HepG2 (cell line): ENCODE results near the gene NOTUM. TPM values are rescaled to one million over a fixed set of nuclear protein-coding genes. Genes with fewer than 3 reads are reported as not detected.
A peak's percentile ranks its signal among the peaks of the same experiment; 100 is the strongest.

Source experiments
- ATF1 ChIP-seq: IDR thresholded peaks from 2 replicates; pipeline ENCODE4 v1.6.1; 2016; ENCODE audit warnings: mild to moderate bottlenecking, control low read depth
- DMTF1 ChIP-seq: sonication (generic); formaldehyde crosslinking; IDR thresholded peaks from 2 replicates; pipeline ENCODE4 v1.4.0; 2020; ENCODE audit warnings: mild to moderate bottlenecking, missing genetic modification reagents
- DNMT1 ChIP-seq: sonication (generic); formaldehyde crosslinking; IDR thresholded peaks from 2 replicates; pipeline ENCODE4 v1.5.1; 2020; ENCODE audit warnings: mild to moderate bottlenecking, missing genetic modification reagents
- HHEX ChIP-seq: IDR thresholded peaks from 2 replicates; pipeline ENCODE4 v1.6.1; 2016; ENCODE audit warnings: control low read depth
- HMG20B ChIP-seq: conservative IDR thresholded peaks from 2 replicates; pipeline ENCODE4 v1.6.1; 2016; ENCODE audit warnings: missing genetic modification reagents, missing compliant biosample characterization
- HOXA9 ChIP-seq: sonication (generic); formaldehyde crosslinking; IDR thresholded peaks from 2 replicates; pipeline ENCODE4 v1.8.1; 2022; ENCODE audit warnings: missing genetic modification reagents, mild to moderate bottlenecking, moderate library complexity, borderline replicate concordance
- ISL2 ChIP-seq: sonication (generic); formaldehyde crosslinking; IDR thresholded peaks from 2 replicates; pipeline ENCODE4 v1.5.0; 2020; ENCODE audit warnings: missing genetic modification reagents
- KLF12 ChIP-seq: sonication (generic); formaldehyde crosslinking; IDR thresholded peaks from 2 replicates; pipeline ENCODE4 v1.4.0; 2020; ENCODE audit warnings: missing genetic modification reagents, borderline replicate concordance
- KLF9 ChIP-seq: IDR thresholded peaks from 2 replicates; pipeline ENCODE4 v1.6.1; 2016; ENCODE audit warnings: low read depth
- NFE2 ChIP-seq: sonication (generic); formaldehyde crosslinking; IDR thresholded peaks from 2 replicates; pipeline ENCODE4 v1.4.0; 2020; ENCODE audit warnings: missing genetic modification reagents
- NFIB ChIP-seq: sonication (generic); formaldehyde crosslinking; IDR thresholded peaks from 2 replicates; pipeline ENCODE4 v1.9.0; 2021; ENCODE audit warnings: missing genetic modification reagents, mild to moderate bottlenecking, borderline replicate concordance
- REPIN1 ChIP-seq: sonication (generic); formaldehyde crosslinking; IDR thresholded peaks from 2 replicates; pipeline ENCODE4 v1.8.0; 2022; ENCODE audit warnings: missing genetic modification reagents, low read depth, mild to moderate bottlenecking, borderline replicate concordance
- SALL2 ChIP-seq: sonication (generic); formaldehyde crosslinking; IDR thresholded peaks from 2 replicates; pipeline ENCODE4 v1.8.1; 2023; ENCODE audit warnings: mild to moderate bottlenecking, missing genetic modification reagents, inconsistent platforms
- SPEN ChIP-seq: sonication (generic); formaldehyde crosslinking; IDR thresholded peaks from 2 replicates; pipeline ENCODE4 v1.5.1; 2020; ENCODE audit warnings: low read depth, mild to moderate bottlenecking, missing genetic modification reagents
- SRSF9 ChIP-seq: fragments of 200-400 bp; formaldehyde crosslinking; IDR thresholded peaks from 2 replicates; pipeline ENCODE4 v1.6.1; 2018; ENCODE audit warnings: borderline replicate concordance, mild to moderate bottlenecking, low read depth, low read length; ENCODE audit not compliant: insufficient read depth, poor library complexity, severe bottlenecking
- TGIF2 ChIP-seq: IDR thresholded peaks from 2 replicates; pipeline ENCODE4 v1.6.1; 2016; ENCODE audit warnings: control low read depth, missing compliant biosample characterization
- TRIM24 ChIP-seq: sonication (generic); formaldehyde crosslinking; IDR thresholded peaks from 2 replicates; pipeline ENCODE4 v1.8.0; 2022; ENCODE audit warnings: mild to moderate bottlenecking, missing genetic modification reagents
- ZFY ChIP-seq: sonication (generic); formaldehyde crosslinking; IDR thresholded peaks from 2 replicates; pipeline ENCODE4 v1.4.0; 2020; ENCODE audit warnings: missing genetic modification reagents
- ZNF101 ChIP-seq: sonication (generic); formaldehyde crosslinking; IDR thresholded peaks from 2 replicates; pipeline ENCODE4 v1.4.0; 2020; ENCODE audit warnings: mild to moderate bottlenecking, low read depth, missing genetic modification reagents, borderline replicate concordance
- ZNF251 ChIP-seq: sonication (generic); formaldehyde crosslinking; IDR thresholded peaks from 2 replicates; pipeline ENCODE4 v1.9.0; 2021; ENCODE audit warnings: mild to moderate bottlenecking, missing genetic modification reagents
- ZNF329 ChIP-seq: sonication (generic); formaldehyde crosslinking; IDR thresholded peaks from 2 replicates; pipeline ENCODE4 v1.9.0; 2021; ENCODE audit warnings: low read depth, mild to moderate bottlenecking, missing genetic modification reagents
- ZNF331 ChIP-seq: sonication (generic); formaldehyde crosslinking; IDR thresholded peaks from 2 replicates; pipeline ENCODE4 v1.4.0; 2020; ENCODE audit warnings: missing genetic modification reagents
- ZNF766 ChIP-seq: sonication (generic); formaldehyde crosslinking; IDR thresholded peaks from 2 replicates; pipeline ENCODE4 v1.5.0; 2020; ENCODE audit warnings: missing genetic modification reagents, borderline replicate concordance
- polyA plus RNA-seq, 8 experiments: library from polyadenylated mRNA; depleted of rRNA in 3 of 8; stranded (reverse) in 7 of 8; unstranded in 1 of 8; fragments of >200 nt; fragmentation: Illumina TruSeq in 4 of 8; extraction: Trizol in 4 of 8; gene quantifications; 2 replicates each; pipeline versions ENCODE4 v1.2.1 to v1.2.3, GENCODE V29; 2011 to 2016; ENCODE audit warnings: low read depth in 4 of 8, missing spikeins in 1 of 8, mixed read lengths in 1 of 8; ENCODE audit not compliant: insufficient read depth in 1 of 8
- total RNA-seq, 5 experiments: library from RNA; depleted of rRNA; stranded (reverse); fragments of >200 nt; fragmentation: Illumina TruSeq; extraction: Trizol; gene quantifications; 2 replicates each; pipeline ENCODE4 v1.2.3, GENCODE V29; 2016; ENCODE audit warnings: low read depth in 1 of 5
- TF ChIP-seq, protein P1 (sequence below): fragments of 450-650 bp; IDR thresholded peaks from 2 replicates; pipeline ENCODE4 v1.6.1; 2017
- TF ChIP-seq, protein P2 (sequence below), 2 experiments: sonication (generic) in 1 of 2; formaldehyde crosslinking in 1 of 2; IDR thresholded peaks; 2 replicates each; pipeline versions ENCODE4 v1.4.0 to v1.6.1; 2018 to 2020; ENCODE audit warnings: missing genetic modification reagents in 2 of 2, borderline replicate concordance in 1 of 2, low read depth in 1 of 2, mild to moderate bottlenecking in 1 of 2, missing biosample characterization in 1 of 2

Gene NOTUM
- total and polyA plus RNA-seq, 2 of the 13 experiments (the other 11 are each of a cell fraction or from before 2014, with no cell fraction given): 150 to 160 TPM

DNA sequence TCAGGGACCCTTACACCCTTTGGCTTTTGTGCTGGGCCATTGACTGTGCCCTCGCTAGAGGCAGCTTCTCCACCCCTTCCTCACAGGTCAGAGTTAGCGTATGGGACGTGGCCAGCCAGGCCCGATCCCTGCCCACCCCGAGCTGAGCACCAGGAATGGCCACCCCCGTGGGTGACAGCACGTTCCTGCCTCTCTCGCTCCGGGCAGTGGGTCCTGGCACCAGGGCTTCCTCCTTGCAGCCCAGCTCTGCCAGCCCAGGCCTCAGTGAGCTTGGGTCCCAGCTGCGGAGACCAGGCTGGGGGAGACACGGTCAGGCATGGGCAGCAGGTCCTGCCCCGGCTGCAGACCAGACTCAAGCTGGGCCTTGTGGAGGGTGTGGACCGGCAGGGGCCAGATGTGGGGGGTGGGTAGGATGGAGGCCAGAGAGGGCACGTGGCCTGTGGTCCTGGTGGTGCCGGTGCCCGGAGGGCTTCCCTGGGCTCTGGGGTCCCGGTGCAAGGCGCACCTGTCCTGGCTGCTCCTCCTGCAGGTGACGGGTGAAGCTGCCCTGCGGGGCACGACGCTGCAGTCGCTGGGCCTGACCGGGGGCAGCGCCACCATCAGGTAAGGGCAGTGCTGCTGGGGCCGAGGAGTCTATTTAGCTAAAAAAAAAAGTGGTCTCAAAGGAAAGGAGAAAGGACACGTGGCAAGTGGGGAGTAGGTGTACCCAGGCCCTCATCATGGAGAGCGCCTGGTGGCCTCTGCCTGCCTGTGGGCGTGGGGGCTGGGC, 34.7 kb upstream of the NOTUM start (continued):
- TF ChIP-seq HHEX (CRISPR knock-in tag) (no peak), SRSF9 (no peak), NFE2 (CRISPR knock-in tag) (no peak), HMG20B (peak; percentile 16; the same call in 1 of the 2 replicates), DNMT1 (CRISPR knock-in tag) (peak; percentile 95; the same call in 1 of the 2 replicates), KLF12 (CRISPR knock-in tag) (no peak), HOXA9 (CRISPR knock-in tag) (peak; percentile 55), SPEN (CRISPR knock-in tag) (no peak; the same call in 1 of the 2 replicates), TGIF2 (CRISPR knock-in tag) (0 out of 2 replicates have a peak, but pooled peaks have one; percentile 22), ZNF766 (no peak), NFIB (no peak), ZNF251 (CRISPR knock-in tag) (no peak; the same call in none of the 2 replicates), ZNF101 (CRISPR knock-in tag) (0 out of 2 replicates have a peak, but pooled peaks have one; percentile 1), KLF9 (CRISPR knock-in tag) (no peak; the same call in 1 of the 2 replicates), ZFY (CRISPR knock-in tag) (peak; percentile 50), TRIM24 (CRISPR knock-in tag) (no peak), ATF1 (CRISPR knock-in tag) (no peak), ZNF329 (CRISPR knock-in tag) (0 out of 2 replicates have a peak, but pooled peaks have one; percentile 51), ZNF331 (CRISPR knock-in tag) (peak; percentile 43), REPIN1 (CRISPR knock-in tag) (no peak), SALL2 (CRISPR knock-in tag) (no peak), ISL2 (CRISPR knock-in tag) (no peak; the same call in 1 of the 2 replicates), DMTF1 (CRISPR knock-in tag) (no peak)
- TF ChIP-seq, protein P1, sequence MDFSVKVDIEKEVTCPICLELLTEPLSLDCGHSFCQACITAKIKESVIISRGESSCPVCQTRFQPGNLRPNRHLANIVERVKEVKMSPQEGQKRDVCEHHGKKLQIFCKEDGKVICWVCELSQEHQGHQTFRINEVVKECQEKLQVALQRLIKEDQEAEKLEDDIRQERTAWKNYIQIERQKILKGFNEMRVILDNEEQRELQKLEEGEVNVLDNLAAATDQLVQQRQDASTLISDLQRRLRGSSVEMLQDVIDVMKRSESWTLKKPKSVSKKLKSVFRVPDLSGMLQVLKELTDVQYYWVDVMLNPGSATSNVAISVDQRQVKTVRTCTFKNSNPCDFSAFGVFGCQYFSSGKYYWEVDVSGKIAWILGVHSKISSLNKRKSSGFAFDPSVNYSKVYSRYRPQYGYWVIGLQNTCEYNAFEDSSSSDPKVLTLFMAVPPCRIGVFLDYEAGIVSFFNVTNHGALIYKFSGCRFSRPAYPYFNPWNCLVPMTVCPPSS: no peak
- TF ChIP-seq, protein P2, sequence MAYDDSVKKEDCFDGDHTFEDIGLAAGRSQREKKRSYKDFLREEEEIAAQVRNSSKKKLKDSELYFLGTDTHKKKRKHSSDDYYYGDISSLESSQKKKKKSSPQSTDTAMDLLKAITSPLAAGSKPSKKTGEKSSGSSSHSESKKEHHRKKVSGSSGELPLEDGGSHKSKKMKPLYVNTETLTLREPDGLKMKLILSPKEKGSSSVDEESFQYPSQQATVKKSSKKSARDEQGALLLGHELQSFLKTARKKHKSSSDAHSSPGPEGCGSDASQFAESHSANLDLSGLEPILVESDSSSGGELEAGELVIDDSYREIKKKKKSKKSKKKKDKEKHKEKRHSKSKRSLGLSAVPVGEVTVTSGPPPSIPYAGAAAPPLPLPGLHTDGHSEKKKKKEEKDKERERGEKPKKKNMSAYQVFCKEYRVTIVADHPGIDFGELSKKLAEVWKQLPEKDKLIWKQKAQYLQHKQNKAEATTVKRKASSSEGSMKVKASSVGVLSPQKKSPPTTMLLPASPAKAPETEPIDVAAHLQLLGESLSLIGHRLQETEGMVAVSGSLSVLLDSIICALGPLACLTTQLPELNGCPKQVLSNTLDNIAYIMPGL (CRISPR knock-in tag; IDR thresholded peaks at IDR 0.05; ENCODE audit: borderline replicate concordance in 1 of 2, low read depth in 1 of 2): peak; percentile 83 to 92
